Endothelial cell of umbilical vein (primary cell): ENCODE data around the gene MAN2A1.

Source experiments
- MYC ChIP-seq: IDR thresholded peaks from one replicate; pipeline ENCODE4 v1.6.1; 2011; ENCODE audit warnings: mild to moderate bottlenecking, low read depth, low read length
- POLR2AphosphoS5 ChIP-seq: IDR thresholded peaks from 2 replicates; pipeline ENCODE4 v1.6.1; 2012; ENCODE audit warnings: low read depth, mild to moderate bottlenecking, control low read depth, low read length, moderate library complexity; ENCODE audit not compliant: insufficient read depth
- TF ChIP-seq, protein P1 (sequence below): IDR thresholded peaks from 2 replicates; pipeline ENCODE4 v1.6.1; 2011; ENCODE audit not compliant: insufficient read depth, insufficient read length
- TF ChIP-seq, protein P2 (sequence below), 2 donors: IDR thresholded peaks; 1 replicate in 1 of 2; 2 replicates in 1 of 2; pipeline ENCODE4 v1.5.1; 2011; ENCODE audit warnings: low read length in 2 of 2, mild to moderate bottlenecking in 2 of 2, moderate library complexity in 2 of 2, control low read depth in 1 of 2, inconsistent platforms in 1 of 2, low read depth in 1 of 2; ENCODE audit not compliant: insufficient read depth in 1 of 2; ENCODE audit errors: extremely low read depth in 1 of 2

DNA sequence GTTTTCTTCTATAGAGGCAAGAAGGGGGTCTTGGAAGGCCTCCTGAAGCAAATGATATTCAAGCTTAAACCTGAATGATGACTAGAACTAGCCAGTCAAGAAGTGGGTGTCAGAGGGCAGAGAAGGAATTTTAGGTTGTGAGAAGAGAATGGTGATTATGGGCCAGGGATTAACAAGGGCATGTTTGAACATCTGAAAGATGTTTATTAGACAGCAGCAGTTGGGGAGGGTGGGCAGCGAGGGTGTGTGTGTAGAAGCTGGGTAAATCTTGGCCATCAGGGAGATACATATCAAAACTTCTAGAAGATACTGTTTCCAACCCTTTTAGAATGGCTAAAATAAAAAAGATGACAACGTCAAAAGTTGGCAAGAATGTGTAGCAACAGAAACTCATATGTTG lies 54.5 kb downstream of the MAN2A1 start:
- TF ChIP-seq MYC, result no peak
- TF ChIP-seq, protein P1, sequence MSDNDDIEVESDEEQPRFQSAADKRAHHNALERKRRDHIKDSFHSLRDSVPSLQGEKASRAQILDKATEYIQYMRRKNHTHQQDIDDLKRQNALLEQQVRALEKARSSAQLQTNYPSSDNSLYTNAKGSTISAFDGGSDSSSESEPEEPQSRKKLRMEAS, result no peak
- TF ChIP-seq, protein P2, sequence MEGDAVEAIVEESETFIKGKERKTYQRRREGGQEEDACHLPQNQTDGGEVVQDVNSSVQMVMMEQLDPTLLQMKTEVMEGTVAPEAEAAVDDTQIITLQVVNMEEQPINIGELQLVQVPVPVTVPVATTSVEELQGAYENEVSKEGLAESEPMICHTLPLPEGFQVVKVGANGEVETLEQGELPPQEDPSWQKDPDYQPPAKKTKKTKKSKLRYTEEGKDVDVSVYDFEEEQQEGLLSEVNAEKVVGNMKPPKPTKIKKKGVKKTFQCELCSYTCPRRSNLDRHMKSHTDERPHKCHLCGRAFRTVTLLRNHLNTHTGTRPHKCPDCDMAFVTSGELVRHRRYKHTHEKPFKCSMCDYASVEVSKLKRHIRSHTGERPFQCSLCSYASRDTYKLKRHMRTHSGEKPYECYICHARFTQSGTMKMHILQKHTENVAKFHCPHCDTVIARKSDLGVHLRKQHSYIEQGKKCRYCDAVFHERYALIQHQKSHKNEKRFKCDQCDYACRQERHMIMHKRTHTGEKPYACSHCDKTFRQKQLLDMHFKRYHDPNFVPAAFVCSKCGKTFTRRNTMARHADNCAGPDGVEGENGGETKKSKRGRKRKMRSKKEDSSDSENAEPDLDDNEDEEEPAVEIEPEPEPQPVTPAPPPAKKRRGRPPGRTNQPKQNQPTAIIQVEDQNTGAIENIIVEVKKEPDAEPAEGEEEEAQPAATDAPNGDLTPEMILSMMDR (IDR thresholded peaks at IDR 0.05; ENCODE audit: extremely low read depth in 1 of 2, insufficient read depth in 1 of 2, low read depth in 1 of 2, low read length in 2 of 2), result no peak
- no peak for TF ChIP-seq POLR2AphosphoS5
